Measurements from ENCODE around the gene TRIM33. TPM values are rescaled to one million over a fixed set of nuclear protein-coding genes. Genes with fewer than 3 reads are reported as not detected.

TRIM33 gene
- total and polyA plus RNA-seq, 2 donors (not counting 1 experiment from before 2014, with no cell fraction given) = 17.8 to 21.5 TPM

- no peaks in the 10 kb centered on the region for H3K27me3 ChIP-seq (ENCODE audit: control insufficient read depth, insufficient read depth, low read length)
- no peak overlapping the region for H3K4me2 ChIP-seq (ENCODE audit: extremely low read depth, insufficient read depth, low read length)
- H3K27ac ChIP-seq (ENCODE audit: insufficient read depth, low read length) = no peak overlapping the region
- H3K79me2 ChIP-seq (ENCODE audit: control insufficient read depth, insufficient read depth, low read length) = peaks cover 47% of the 10 kb centered on the region
- no peak overlapping the region for H3K4me3 ChIP-seq (replicated peaks in 1 of 4; ENCODE audit: control extremely low read depth in 1 of 4, insufficient read depth in 1 of 4, low read depth in 3 of 4, low read length in 4 of 4)
- TF ChIP-seq EZH2 (IDR thresholded peaks at IDR 0.05; ENCODE audit: low read length, missing control alignments) (no peak), CTCF (conservative IDR thresholded peaks at IDR 0.05 in 1 of 2, IDR thresholded peaks at IDR 0.05 in 1 of 2; ENCODE audit: low read depth in 1 of 2, low read length in 2 of 2) (no peak)
- H4K20me1 ChIP-seq (ENCODE audit: control insufficient read depth, extremely low read depth, insufficient read depth, low read length) = no peaks in the 10 kb centered on the region
- H2AFZ ChIP-seq (ENCODE audit: low read length) = no peak overlapping the region
- no peak overlapping the region for H3K9ac ChIP-seq (ENCODE audit: insufficient read depth, low read length)
- H3K4me1 ChIP-seq (ENCODE audit: control insufficient read depth, extremely low read depth, insufficient read depth, low read length) = peaks cover 2% of the 10 kb centered on the region
- DNase-seq (ENCODE audit: low read depth in 2 of 2) = peak in 1 of 2 donors; percentile 46
- H3K9me3 ChIP-seq (ENCODE audit: control insufficient read depth, insufficient read depth, low read depth, low read length) = no peaks in the 10 kb centered on the region
- no peaks in the 10 kb centered on the region for H3K36me3 ChIP-seq (ENCODE audit: control insufficient read depth, insufficient read depth, low read length)
These were observed 42.1 kb downstream of the TRIM33 start for GRCh38 chr1:114468710-114469468.

- H3K9ac ChIP-seq (ENCODE audit: insufficient read depth, low read length) = no peak overlapping the region
- no peak overlapping the region for H3K4me2 ChIP-seq (ENCODE audit: extremely low read depth, insufficient read depth, low read length)
- H3K79me2 ChIP-seq (ENCODE audit: control insufficient read depth, insufficient read depth, low read length) = peaks cover 43% of the 10 kb centered on the region
- DNase-seq (ENCODE audit: low read depth in 2 of 2) = no peak
- no peaks in the 10 kb centered on the region for H3K9me3 ChIP-seq (ENCODE audit: control insufficient read depth, insufficient read depth, low read depth, low read length)
- no peak overlapping the region for H2AFZ ChIP-seq (ENCODE audit: low read length)
- TF ChIP-seq EZH2 (IDR thresholded peaks at IDR 0.05; ENCODE audit: low read length, missing control alignments) = no peak
- TF ChIP-seq CTCF (conservative IDR thresholded peaks at IDR 0.05 in 1 of 2, IDR thresholded peaks at IDR 0.05 in 1 of 2; ENCODE audit: low read depth in 1 of 2, low read length in 2 of 2) = no peak
- H3K27ac ChIP-seq (ENCODE audit: insufficient read depth, low read length) = no peak overlapping the region
- peaks cover 2% of the 10 kb centered on the region for H3K4me1 ChIP-seq (ENCODE audit: control insufficient read depth, extremely low read depth, insufficient read depth, low read length)
- no peaks in the 10 kb centered on the region for H3K36me3 ChIP-seq (ENCODE audit: control insufficient read depth, insufficient read depth, low read length)
- no peak overlapping the region for H3K4me3 ChIP-seq (replicated peaks in 1 of 4; ENCODE audit: control extremely low read depth in 1 of 4, insufficient read depth in 1 of 4, low read depth in 3 of 4, low read length in 4 of 4)
- H3K27me3 ChIP-seq (ENCODE audit: control insufficient read depth, insufficient read depth, low read length) = no peaks in the 10 kb centered on the region
- H4K20me1 ChIP-seq (ENCODE audit: control insufficient read depth, extremely low read depth, insufficient read depth, low read length) = no peaks in the 10 kb centered on the region
These were observed 43.0 kb downstream of the TRIM33 start for GRCh38 chr1:114468047-114468446.

- no peaks in the 10 kb centered on the region for H4K20me1 ChIP-seq (ENCODE audit: control insufficient read depth, extremely low read depth, insufficient read depth, low read length)
- peaks cover 2% of the 10 kb centered on the region for H3K4me1 ChIP-seq (ENCODE audit: control insufficient read depth, extremely low read depth, insufficient read depth, low read length)
- H2AFZ ChIP-seq (ENCODE audit: low read length) = no peak overlapping the region
- no peak overlapping the region for H3K4me2 ChIP-seq (ENCODE audit: extremely low read depth, insufficient read depth, low read length)
- no peak for DNase-seq (ENCODE audit: low read depth in 2 of 2)
- H3K9me3 ChIP-seq (ENCODE audit: control insufficient read depth, insufficient read depth, low read depth, low read length) = no peaks in the 10 kb centered on the region
- H3K79me2 ChIP-seq (ENCODE audit: control insufficient read depth, insufficient read depth, low read length) = peaks cover 39% of the 10 kb centered on the region
- no peak overlapping the region for H3K4me3 ChIP-seq (replicated peaks in 1 of 4; ENCODE audit: control extremely low read depth in 1 of 4, insufficient read depth in 1 of 4, low read depth in 3 of 4, low read length in 4 of 4)
- no peaks in the 10 kb centered on the region for H3K36me3 ChIP-seq (ENCODE audit: control insufficient read depth, insufficient read depth, low read length)
- no peak overlapping the region for H3K9ac ChIP-seq (ENCODE audit: insufficient read depth, low read length)
- no peak overlapping the region for H3K27ac ChIP-seq (ENCODE audit: insufficient read depth, low read length)
- no peaks in the 10 kb centered on the region for H3K27me3 ChIP-seq (ENCODE audit: control insufficient read depth, insufficient read depth, low read length)
- no peak for TF ChIP-seq CTCF (conservative IDR thresholded peaks at IDR 0.05 in 1 of 2, IDR thresholded peaks at IDR 0.05 in 1 of 2; ENCODE audit: low read depth in 1 of 2, low read length in 2 of 2)
- no peak for TF ChIP-seq EZH2 (IDR thresholded peaks at IDR 0.05; ENCODE audit: low read length, missing control alignments)
These were observed 43.5 kb downstream of the TRIM33 start for GRCh38 chr1:114467491-114467890.

Data from fibroblast of lung (primary cell).